ENCODE results near the gene CCDC146.
"Not testable (repeated sequence)": the region's sequence is repeated elsewhere in the genome, so short reads cannot be mapped to it uniquely, and the experiment has no call there.

Gene CCDC146

DNA sequence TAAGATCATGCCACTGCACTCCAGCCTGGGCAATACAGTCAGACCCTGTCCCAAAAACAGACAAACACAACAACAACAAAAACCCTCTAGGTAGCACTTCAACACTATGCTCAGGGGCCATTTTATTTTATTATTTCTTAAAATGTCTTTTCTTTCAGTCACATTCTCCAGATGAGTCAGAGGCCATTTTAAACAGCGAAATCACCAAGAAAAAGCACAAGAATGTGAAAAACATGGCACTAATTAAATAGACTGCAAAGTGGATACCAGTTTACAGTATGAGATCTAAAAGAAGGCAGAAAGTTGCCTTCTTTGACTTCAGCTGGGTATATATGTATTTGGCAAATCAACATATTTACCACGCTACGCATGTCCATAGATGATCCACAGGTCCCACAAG lies 83.3 kb downstream of the CCDC146 start:
- DNase-seq = no peak

DNA sequence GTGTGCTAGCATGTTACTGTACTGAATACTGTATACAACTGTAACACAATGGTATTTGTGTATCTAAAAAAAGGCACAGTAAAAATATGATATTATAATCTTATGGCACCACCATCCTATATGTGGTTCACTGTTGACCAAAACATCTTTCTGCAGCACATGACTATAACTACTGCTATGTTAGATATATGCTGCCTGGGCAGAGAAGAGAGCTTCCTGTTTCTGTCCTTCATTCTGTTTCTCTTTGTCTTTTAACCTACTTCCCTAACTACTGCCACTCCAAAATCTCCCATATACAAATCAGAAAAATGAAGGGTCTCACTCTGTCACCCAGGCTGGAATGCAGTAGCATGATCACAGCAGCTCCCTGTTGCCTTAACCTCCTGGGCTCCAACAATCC lies 86.0 kb downstream of the CCDC146 start:
- no peak for DNase-seq

DNA sequence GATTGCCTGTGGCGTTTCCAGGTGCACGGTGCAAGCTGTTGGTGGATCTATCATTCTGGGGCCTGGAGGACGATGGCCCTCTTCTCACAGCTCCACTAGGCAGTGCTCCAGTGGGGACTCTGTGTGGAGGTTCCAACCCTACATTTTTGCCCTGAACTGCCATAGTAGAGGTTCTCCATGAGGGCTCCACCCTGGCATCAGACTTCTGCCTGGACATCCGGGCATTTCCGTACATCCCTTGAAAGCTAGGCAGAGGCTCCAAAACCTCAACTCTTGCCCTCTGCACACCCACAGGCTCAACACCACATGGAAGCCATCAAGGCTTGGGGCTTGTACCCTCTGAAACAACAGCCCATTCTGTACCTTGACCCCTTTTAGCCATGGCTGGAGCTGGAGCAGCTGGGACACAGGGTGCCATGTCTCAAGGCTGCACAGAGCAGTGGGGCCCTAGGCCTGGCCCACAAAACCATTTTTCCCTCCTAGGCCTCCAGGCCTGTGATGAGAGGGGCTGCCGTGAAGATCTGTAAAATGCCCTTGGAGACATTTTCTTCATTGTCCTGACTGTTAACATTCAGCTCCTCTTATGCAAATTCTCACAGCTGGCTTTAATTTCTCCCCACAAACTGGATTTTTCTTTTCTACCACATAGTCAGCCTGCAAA lies 87.2 kb downstream of the CCDC146 start:
- DNase-seq = no peak

DNA sequence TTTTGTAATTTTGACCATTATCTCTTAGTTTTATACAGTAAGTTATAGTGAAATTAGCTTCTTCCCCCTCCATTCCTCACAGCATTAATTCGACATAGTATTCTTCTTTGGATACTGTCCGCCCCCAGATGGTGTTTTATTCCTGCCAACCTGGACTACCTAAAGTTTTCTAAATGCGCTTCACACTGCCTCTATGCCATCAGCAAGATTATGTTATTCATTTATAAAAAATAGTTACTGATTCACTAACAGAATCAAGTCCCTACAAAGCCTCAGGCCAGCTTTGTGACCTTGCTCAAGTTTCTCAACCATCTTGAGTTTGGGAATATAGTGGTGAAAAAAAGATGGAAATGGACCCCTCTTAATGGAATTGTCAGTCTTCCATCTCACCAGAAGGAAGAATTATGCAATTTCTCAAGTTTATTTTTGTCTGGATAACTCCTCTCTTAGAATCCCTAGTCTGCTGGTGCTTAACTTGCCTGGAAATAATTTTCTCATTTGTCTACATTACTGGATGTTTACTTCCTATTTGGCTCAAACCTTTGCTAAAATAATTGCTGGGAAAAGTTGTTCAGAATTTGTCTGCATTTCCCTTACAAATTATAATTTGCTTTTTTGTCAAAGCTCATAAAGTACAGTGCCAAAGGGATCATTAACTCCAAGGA lies 93.9 kb downstream of the CCDC146 start:
- DNase-seq = no peak

DNA sequence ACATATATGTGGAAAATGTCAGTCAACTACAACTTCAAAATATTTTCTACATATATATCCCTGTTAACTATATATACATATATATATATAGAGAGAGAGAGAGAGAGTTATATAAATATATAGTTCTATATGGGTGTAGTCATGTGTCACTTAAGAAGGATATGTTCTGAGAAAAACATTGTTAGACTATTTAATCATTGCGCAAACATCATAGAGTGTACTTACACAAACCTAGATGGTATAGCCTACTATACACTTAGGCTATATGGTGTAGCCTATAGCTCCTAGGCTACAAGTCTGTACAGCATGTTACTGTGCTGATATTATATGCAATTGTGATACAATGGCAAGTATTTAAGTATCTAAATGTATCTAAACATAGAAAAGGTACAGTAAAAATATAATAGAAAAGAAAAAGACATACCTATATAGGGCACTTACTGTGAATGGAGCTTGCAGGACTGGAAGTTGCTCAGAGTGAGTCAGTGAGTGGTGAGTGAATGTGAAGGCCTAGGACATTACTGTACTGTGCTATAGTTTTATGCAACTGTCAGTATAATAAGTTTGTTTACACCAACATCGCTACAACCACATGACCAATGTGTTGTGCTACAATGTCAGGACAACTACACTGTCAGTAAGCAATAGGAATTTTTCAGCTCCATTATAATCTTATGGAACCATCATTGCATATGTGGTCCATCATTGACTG lies 95.2 kb downstream of the CCDC146 start:
- DNase-seq = no peak

DNA sequence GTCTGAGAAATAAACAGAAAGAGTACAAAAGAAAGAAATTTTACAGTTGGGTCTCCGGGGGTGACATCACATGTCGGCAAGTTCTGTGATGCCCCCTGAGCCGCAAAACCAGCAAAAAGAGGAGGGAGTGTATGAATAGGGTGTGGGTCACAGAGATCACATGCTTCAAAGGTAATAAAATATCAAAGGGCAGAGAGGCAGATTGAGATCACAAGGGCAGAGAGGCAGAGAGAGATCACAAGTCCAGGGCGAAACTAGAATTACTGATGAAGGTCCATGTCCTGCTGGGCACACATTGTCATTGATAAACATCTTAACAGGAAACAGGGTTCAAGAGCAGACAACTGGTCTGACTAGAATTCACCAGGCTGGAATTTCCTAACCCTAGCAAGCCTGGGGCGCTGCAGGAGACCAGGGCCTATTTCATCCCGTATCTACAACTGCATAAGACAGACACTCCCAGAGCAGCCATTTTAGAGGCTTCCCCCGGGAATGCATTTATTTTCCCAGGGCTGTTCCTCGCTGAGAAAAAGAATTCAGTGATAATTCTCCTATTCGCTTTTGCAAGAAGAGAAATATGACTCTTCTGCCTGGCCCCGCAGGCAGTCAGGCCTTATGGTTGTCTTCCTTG lies 97.4 kb downstream of the CCDC146 start:
- not testable (repeated sequence) for DNase-seq

DNA sequence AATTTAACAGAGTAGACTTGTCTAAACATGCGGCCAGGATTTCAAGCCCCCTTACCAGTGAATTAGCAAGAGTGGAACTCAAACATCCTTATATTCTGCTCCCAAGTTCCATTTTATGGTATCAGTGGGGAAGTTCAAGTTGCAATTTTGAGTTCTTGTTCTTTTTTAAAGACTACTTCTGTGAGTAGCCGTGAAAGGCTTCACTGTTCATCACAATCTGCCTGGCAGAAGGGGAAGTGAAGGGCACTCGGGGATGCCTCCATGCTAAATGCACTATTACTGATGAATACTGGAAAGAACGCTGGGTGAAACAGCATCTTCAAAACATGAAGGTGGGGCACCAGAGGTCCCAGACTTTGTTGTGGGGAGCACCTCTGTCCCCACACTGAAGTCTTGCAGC lies 99.7 kb downstream of the CCDC146 start:
- DNase-seq = no peak

DNA sequence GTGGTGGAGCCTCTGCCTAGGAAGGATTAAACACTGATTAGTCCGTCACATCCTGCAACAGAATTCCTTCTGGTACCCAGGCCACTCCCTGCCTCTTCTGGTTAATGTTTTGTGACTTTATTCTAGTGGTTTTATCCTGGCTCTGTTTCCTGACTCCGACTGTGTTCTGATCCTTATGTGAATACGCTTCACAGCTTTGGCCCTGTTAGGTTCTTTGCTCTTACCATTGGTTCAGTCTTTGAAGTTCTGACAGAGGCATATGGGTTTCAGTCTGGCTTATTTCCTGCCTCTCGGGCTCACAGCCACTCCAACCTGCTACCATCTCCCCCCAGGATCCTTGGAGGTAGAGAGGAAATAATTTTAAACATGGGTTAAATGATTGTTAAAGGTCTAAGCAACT lies 100.4 kb downstream of the CCDC146 start:
- DNase-seq = no peak

DNA sequence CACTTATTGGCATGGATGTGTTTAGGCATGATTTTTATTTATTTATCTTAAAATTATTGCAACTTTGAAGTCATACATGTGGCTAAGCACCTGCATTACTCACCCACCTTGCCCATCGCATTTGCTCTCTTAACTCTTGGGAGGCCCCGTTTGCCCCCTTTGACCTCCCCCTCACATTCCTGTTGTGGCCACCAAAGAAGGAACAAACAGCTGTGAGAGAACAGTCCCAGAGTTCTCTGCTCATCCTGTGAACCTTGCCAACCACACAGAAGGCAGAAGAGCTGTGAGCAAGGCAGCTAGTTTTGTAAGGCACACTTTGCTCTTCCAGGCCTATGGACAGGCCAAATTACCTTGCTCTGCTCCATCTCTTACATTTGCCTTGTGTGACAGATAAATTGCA lies 100.8 kb downstream of the CCDC146 start:
- DNase-seq = no peak

DNA sequence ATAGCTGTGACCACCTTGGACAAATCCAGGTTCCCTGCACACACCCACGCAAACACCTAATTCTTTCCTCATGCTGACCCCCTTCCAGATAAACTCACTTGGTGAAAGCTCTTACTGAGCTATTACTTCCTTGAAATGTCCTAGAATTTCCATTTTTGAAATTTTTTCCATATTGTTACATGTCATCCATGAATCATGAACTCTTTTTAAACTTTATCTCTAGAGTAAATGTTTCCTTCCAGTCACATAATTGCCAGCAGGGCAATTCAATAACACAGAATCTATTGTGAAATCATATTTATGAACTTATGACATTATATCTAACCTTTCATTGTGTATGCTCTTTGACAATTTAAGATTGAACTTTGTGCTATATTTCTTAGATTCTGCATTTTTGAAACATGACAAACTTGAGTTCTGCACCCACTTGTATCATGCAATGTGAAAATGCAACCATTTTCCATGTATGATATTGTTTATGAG lies 104.0 kb downstream of the CCDC146 start:
- DNase-seq = no peak

DNA sequence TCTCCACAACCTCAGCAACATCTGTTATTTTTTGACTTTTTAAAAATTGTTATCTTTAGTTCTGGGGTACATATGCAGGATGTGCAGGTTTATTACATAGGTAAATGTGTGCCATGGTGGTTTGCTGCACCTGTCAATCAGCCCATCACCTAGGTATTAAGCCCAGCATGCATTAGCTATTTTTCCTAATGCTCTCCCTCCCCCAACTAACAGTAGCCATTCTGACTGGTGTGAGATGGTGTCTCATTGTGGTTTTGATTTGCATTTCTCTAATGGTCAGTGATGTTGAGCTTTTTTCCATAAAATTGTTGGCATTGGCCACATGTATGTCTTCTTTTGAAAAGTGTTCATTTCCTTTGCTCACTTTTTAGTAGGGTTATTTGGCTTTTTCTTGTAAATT lies 106.4 kb downstream of the CCDC146 start:
- not testable (repeated sequence) for DNase-seq

DNA sequence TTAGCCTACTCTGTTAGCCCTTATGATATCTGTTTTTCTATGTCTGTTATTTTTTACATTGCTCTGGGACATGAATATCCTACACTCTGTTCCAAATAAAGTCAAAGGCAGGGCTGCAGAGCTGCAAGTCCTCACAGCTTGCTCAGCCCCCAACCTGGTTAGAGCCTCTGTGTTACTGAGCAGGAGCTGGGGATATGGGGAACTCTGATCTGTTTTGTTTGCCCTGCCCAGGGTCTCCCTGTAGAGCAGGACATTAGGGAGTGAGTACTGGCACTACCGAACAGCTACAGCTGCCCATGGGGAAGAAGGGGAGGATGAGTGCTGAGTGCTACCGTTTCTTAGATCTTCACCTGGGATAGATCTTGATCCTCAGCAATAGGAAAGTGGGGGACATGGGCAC lies 110.1 kb downstream of the CCDC146 start:
- no peak for DNase-seq

DNA sequence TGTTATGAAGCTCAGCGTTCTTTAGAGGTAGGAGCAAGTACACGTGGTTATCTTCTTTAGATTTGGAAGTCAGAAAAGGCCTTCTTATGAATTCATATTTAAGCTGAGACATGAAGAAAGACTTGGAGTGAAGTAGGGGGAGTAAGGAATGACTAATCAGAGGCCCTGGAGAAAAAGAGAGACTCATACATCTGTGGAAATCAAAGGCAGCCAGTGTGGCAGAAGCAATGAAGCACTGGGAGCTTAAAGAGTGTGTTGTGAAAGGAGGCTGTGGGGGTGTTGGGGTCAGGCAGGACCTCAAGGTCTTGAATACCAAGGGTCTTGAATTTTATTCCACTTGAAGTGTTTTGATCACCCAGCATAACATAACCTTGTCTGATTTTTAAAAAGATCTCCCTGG lies 112.9 kb downstream of the CCDC146 start:
- no peak for DNase-seq

DNA sequence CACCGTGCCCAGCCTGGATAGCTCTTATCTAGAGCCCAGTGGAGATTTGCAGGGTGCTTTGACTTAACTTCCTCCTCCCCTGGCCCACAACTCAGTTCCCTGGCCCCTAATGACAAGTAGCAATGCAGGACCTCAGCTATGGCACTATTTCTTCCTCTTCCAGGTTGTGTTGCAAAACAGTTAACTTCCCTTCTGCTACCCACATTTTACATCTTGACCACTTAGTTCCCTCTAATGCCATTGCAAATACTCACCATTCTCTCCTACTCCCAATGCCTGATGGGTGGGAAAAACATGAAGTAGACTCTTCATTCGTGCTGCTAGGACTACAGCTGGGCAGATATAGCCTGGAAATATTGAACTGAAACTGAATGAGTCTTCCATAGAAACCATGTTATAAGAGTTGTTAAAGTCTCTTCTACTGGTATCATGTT lies 116.3 kb downstream of the CCDC146 start:
- DNase-seq = no peak

DNA sequence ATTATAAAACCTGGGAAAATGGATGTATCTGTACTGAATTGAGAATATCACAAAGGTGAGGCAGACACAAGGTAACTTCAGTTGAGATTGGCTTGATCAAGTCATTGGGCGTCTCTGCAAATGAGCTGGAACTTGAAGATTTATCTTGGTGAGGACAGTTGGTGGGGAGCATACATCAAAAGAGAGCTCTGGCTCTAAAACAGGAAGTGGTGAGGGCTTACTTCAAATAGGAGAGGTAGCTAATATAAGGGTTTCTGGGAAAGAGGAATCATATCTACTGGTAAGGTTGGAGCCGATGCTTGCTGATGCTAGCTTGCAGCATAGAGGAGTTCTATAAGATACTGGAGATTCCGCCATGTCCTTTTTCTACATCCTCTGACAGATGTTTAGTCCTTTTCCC lies 117.1 kb downstream of the CCDC146 start:
- no peak for DNase-seq

DNA sequence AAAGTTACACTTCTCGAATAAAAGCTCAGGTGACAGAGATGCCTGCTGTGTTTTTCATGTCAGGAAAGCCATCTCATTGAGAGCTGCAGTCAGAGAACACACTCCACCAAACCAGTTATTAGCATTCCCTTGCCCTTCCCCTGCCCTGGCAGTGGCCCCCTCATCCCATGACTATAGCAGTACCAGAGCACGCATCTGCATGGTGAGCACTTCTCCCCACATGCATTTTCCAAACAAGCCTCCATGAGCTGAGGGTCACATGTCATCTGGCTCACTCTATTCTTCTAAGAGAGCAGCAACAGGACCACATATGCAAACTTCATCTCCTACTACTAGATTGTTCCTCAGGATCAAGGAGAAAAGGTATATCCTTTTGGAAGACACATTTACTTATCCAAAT lies 119.7 kb downstream of the CCDC146 start:
- DNase-seq = no peak

DNA sequence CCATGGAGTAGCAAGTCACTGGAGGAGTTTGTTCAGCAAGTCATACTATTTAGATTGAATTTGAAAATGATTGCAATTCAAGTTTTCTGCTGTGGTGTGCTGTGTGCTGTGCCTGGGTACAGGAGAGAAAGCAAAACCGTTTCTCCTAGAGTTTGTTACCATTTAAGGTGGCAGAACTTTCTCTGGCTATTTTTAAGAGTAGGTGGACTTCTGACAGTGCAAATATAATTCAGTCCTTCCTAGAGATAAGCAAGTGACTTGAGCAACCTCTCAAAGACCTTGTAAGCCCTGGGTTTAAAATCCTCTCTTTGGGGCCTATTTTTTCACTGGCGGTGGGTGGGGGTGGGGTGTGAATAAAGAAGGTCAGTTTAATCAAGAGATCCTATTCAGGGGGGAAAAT lies 120.1 kb downstream of the CCDC146 start:
- DNase-seq = no peak

DNA sequence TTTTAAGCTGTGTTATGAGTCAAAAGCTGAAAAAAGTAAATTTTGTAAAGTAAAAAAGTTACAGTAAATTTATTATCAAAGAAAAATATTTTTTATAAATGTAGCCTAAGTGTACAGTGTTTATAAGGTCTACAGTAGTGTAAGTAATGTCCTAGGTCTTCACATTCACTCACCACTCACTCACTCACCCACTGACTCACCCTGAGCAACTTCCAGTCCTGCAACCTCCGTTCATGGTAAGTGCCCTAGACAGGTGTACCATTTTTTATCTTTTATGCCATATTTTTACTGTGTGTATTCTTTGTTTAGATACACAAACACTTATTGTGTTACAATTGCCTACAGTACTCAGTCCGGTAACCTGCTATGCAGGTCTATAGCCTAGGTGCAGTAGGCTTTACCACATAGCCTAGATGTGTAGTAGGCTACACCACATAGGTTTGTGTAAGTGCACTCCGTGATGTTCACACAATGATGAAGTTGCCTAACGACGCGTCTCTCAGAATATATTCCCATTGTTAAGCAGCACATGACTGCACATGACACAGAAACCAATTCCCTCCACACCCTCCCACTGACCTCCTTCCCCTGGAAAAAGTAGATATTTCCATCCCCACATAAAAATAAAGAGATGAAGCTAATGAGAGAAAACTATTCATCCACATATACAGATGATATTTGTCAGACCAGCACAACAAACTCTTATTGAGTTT lies 122.0 kb downstream of the CCDC146 start:
- DNase-seq = no peak

DNA sequence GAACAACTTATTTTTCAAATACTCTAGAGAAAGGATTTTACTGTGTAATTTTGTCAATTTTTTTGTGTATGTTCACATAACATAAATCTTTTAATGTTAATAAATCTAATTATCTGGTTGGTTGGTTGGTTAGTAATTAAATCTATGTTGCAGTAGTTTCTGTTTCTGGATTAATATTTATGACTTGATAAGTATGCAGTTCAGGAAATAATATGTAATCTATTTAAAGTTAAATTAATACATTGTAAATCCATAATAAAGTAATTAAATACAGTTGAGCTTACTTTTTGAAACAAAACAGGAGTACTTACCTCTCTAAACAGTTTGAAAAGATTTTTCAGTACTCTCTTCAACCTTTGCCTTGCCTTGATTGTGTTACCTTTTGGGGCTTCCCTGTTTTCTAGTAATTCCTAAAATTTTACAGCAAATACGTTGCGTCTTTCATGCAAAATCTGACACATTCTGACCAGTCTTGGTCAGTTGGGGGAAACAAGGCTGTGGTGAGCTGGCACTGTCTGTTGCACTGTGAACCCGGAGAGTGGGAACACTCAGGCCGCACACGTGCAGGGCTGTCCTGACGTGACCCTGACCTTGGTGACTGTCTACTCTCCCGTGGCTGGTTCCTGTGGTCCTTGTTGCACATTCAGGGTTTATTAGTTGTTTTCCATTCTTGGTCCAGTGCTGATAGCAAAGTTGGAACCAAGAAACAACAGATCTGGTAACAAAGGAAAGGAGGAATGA lies 122.8 kb downstream of the CCDC146 start:
- no peak for DNase-seq

DNA sequence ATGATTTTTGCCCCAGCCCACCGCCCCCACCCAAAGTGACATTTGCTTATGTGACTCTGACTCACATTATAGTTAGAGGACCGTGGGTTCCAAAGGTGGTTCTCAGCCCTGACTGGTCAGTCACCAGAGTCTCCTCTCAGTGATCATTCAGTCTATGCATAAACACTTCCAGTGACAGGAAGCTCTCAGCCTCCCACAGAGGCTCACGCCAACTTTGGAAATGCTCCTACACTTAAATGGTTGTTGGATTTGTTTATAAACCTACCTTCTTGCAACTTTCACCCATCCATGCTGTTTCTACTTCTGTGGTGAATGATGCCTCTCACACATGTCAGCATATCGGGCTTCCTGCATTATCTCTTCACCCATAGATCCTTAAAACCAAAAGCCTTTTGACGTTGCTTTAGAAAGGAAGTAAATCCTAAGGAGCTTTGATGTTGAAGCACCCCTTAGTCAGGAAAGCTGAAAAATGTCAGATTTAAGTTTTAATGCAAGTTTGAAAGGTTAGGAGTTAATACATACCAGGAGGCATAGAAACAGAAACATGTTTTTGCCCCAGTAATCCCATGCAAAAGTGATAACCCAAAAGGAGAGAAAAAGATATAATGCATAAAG lies 123.7 kb downstream of the CCDC146 start:
- DNase-seq = no peak

DNA sequence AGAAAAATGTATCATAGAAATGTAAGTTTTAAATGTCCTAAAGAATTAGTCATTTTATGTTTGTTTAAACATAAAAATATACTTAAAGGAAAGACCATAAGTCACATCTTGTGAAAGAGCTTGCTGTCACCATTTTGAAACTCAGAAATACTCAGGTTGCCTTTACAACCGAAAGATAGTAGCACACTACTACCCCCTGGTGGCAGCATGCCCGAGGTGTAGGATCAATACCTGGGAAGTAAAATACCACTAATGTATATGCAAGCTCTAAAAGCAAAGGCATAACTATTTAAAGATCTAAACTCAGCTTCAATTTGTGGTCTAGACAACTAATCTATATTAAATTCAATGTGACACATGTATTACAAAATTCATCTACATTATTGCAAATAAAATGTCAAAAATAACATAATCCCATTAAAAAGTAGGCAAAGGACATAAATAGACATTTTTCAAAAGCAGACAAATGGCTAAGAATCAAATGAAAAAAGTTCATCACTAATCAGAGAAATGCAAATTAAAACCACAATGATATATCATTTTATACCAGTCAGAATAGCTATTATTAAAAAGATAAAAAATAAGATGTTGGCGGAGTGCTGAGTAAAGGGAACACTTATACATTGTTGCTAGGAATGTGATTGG lies 124.9 kb downstream of the CCDC146 start:
- peak; percentile 22 to 62 for DNase-seq

Data from bone marrow (tissue), 2 donors.